ENCODE measurements around the gene ZMIZ1. TPM values are rescaled to one million over a fixed set of nuclear protein-coding genes. Genes with fewer than 3 reads are reported as not detected.

The ZMIZ1 gene
- total RNA-seq, 1 experiment from 2014 or later = 28.4 TPM

- no TSS peak for BruUV-seq (replicated peaks)
- intact Hi-C loops (cut with micrococcal nuclease) = no loop called here
- DNase-seq (ENCODE audit: low read depth, low spot score) (no peak), ATAC-seq (no peak)
- H3K79me2 ChIP-seq (ENCODE audit: insufficient read depth, low read length) = peaks cover 64% of the 10 kb centered on the region; the same call in 1 of the 2 replicates
- ChIA-PET RAD21 (ENCODE audit: low non-redundant PET in 1 of 2, low total read pairs in 2 of 2, uncharacterized antibody in 2 of 2, unreplicated experiment in 2 of 2) (no interaction called here), CTCF (no interaction called here), POLR2A (interaction anchor here (0.8 kb wide), 1 partner anchor 106 kb away, joined by 5 read pairs; no protein-coding TSS in a partner anchor)
- no peaks in the 10 kb centered on the region for H3K27me3 ChIP-seq (ENCODE audit: insufficient read depth, low read length)
- TF ChIP-seq, protein P1, sequence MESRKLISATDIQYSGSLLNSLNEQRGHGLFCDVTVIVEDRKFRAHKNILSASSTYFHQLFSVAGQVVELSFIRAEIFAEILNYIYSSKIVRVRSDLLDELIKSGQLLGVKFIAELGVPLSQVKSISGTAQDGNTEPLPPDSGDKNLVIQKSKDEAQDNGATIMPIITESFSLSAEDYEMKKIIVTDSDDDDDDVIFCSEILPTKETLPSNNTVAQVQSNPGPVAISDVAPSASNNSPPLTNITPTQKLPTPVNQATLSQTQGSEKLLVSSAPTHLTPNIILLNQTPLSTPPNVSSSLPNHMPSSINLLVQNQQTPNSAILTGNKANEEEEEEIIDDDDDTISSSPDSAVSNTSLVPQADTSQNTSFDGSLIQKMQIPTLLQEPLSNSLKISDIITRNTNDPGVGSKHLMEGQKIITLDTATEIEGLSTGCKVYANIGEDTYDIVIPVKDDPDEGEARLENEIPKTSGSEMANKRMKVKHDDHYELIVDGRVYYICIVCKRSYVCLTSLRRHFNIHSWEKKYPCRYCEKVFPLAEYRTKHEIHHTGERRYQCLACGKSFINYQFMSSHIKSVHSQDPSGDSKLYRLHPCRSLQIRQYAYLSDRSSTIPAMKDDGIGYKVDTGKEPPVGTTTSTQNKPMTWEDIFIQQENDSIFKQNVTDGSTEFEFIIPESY (IDR thresholded peaks at IDR 0.05; ENCODE audit: extremely low read depth, insufficient replicate concordance, low read length) = no peak
- TF ChIP-seq ELF1 (IDR thresholded peaks at IDR 0.05; ENCODE audit: borderline replicate concordance, low read depth) (no peak), ZNF274 (IDR thresholded peaks at IDR 0.05; ENCODE audit: low read depth, low read length) (no peak), CTCF (IDR thresholded peaks at IDR 0.05 in 2 of 3, conservative IDR thresholded peaks at IDR 0.05 in 1 of 3; ENCODE audit: borderline replicate concordance in 1 of 3, insufficient read depth in 1 of 3, low read depth in 2 of 3, low read length in 2 of 3) (no peak), SP1 (IDR thresholded peaks at IDR 0.05; ENCODE audit: low read depth) (no peak)
- TF ChIP-seq, protein P2, sequence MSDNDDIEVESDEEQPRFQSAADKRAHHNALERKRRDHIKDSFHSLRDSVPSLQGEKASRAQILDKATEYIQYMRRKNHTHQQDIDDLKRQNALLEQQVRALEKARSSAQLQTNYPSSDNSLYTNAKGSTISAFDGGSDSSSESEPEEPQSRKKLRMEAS (IDR thresholded peaks at IDR 0.05) = no peak
- TF ChIP-seq, protein P3, sequence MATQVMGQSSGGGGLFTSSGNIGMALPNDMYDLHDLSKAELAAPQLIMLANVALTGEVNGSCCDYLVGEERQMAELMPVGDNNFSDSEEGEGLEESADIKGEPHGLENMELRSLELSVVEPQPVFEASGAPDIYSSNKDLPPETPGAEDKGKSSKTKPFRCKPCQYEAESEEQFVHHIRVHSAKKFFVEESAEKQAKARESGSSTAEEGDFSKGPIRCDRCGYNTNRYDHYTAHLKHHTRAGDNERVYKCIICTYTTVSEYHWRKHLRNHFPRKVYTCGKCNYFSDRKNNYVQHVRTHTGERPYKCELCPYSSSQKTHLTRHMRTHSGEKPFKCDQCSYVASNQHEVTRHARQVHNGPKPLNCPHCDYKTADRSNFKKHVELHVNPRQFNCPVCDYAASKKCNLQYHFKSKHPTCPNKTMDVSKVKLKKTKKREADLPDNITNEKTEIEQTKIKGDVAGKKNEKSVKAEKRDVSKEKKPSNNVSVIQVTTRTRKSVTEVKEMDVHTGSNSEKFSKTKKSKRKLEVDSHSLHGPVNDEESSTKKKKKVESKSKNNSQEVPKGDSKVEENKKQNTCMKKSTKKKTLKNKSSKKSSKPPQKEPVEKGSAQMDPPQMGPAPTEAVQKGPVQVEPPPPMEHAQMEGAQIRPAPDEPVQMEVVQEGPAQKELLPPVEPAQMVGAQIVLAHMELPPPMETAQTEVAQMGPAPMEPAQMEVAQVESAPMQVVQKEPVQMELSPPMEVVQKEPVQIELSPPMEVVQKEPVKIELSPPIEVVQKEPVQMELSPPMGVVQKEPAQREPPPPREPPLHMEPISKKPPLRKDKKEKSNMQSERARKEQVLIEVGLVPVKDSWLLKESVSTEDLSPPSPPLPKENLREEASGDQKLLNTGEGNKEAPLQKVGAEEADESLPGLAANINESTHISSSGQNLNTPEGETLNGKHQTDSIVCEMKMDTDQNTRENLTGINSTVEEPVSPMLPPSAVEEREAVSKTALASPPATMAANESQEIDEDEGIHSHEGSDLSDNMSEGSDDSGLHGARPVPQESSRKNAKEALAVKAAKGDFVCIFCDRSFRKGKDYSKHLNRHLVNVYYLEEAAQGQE (IDR thresholded peaks at IDR 0.05; ENCODE audit: low read depth) = no peak
- H3K9me2 ChIP-seq (ENCODE audit: insufficient read depth) = no peaks in the 10 kb centered on the region
- H3K9ac ChIP-seq (ENCODE audit: low read length) = no peak overlapping the region
- no peak overlapping the region for H3K27ac ChIP-seq (ENCODE audit: low read depth, low read length)
- H3K4me2 ChIP-seq (ENCODE audit: low read length) = no peak overlapping the region
- no peak overlapping the region for H2AFZ ChIP-seq (ENCODE audit: low read depth, low read length, poor library complexity, severe bottlenecking)
- peaks cover 5 to 6% of the 10 kb centered on the region in 2 experiments; a peak in 2 of 4 replicates for H3K4me1 ChIP-seq (ENCODE audit: control insufficient read depth in 1 of 2, insufficient read depth in 2 of 2, low read length in 2 of 2)
- no peaks in the 10 kb centered on the region for H3K9me3 ChIP-seq (ENCODE audit: control insufficient read depth in 1 of 2, insufficient read depth in 1 of 2, low read depth in 1 of 2, low read length in 2 of 2)
- H3K36me3 ChIP-seq (ENCODE audit: control insufficient read depth in 1 of 2, insufficient read depth in 2 of 2, low read length in 2 of 2) = no peaks in the 10 kb centered on the region
- no peaks in the 10 kb centered on the region for H4K20me1 ChIP-seq (ENCODE audit: insufficient read depth)
- H3K4me3 ChIP-seq (replicated peaks in 1 of 2; ENCODE audit: low read depth in 1 of 2, low read length in 2 of 2) = no peak overlapping the region
These were observed 20.9 kb downstream of the ZMIZ1 start for GRCh38 chr10:79089632-79090031.
